GM23338 (cell line): ENCODE measurements around the gene KCNAB3. TPM values are rescaled to one million over a fixed set of nuclear protein-coding genes. Genes with fewer than 3 reads are reported as not detected.

Experiments
- ATAC-seq: fragments of 200-7000 bp; cut with Tn5 transposase; 3 replicates; pipeline ENCODE4 v1.9.1; 2020
- DNase-seq: peaks from one replicate; pipeline ENCODE4 v3.0.0-alpha.2; 2015; ENCODE audit warnings: low spot score
- H2AFZ ChIP-seq: fragments of 200-600 bp; sonication (generic); 2 replicates; pipeline ENCODE4 v1.8.0; 2016; ENCODE audit warnings: antibody characterized with exemption, mild to moderate bottlenecking, moderate library complexity
- H3F3A ChIP-seq: fragments of 200-600 bp; sonication (generic); replicated peaks from 2 replicates; pipeline ENCODE4 v1.8.0; 2017; ENCODE audit warnings: antibody characterized with exemption, mixed run types, low read depth
- H3K27ac ChIP-seq: fragments of 200-600 bp; sonication (generic); 2 replicates; pipeline ENCODE4 v1.6.1; 2016; ENCODE audit warnings: low read depth
- H3K27me3 ChIP-seq: fragments of 200-600 bp; sonication (generic); 2 replicates; pipeline ENCODE4 v1.8.0; 2016; ENCODE audit warnings: mild to moderate bottlenecking, mixed run types, moderate library complexity; ENCODE audit not compliant: insufficient read depth
- H3K36me3 ChIP-seq: fragments of 200-600 bp; sonication (generic); 2 replicates; pipeline ENCODE4 v1.8.0; 2016; ENCODE audit warnings: mild to moderate bottlenecking; ENCODE audit not compliant: insufficient read depth
- H3K4me1 ChIP-seq: fragments of 200-600 bp; sonication (generic); 2 replicates; pipeline ENCODE4 v1.8.0; 2016; ENCODE audit warnings: mild to moderate bottlenecking, moderate library complexity; ENCODE audit not compliant: insufficient read depth
- H3K4me2 ChIP-seq: fragments of 200-600 bp; sonication (generic); 2 replicates; pipeline ENCODE4 v1.7.1; 2017; ENCODE audit warnings: mixed run types
- H3K4me3 ChIP-seq: fragments of 200-600 bp; sonication (generic); 2 replicates; pipeline ENCODE4 v1.6.1; 2016; ENCODE audit warnings: mixed run types
- H3K79me2 ChIP-seq: fragments of 200-600 bp; sonication (generic); replicated peaks from 2 replicates; pipeline ENCODE4 v1.8.0; 2017; ENCODE audit warnings: mild to moderate bottlenecking; ENCODE audit not compliant: insufficient read depth
- H3K9me2 ChIP-seq: fragments of 200-600 bp; sonication (generic); 2 replicates; pipeline ENCODE4 v1.8.0; 2017; ENCODE audit not compliant: insufficient read depth
- H4K20me1 ChIP-seq: fragments of 200-600 bp; sonication (generic); replicated peaks from 2 replicates; pipeline ENCODE4 v1.8.0; 2017; ENCODE audit warnings: mild to moderate bottlenecking; ENCODE audit not compliant: insufficient read depth
- H3K27ac Mint-ChIP-seq: 2 replicates; pipeline ENCODE4 v1.8.0; 2020; ENCODE audit warnings: inconsistent platforms, mild to moderate bottlenecking, moderate library complexity, mixed read lengths
- H3K27me3 Mint-ChIP-seq: 3 replicates; pipeline ENCODE4 v1.8.0; 2022; ENCODE audit warnings: low read depth, mild to moderate bottlenecking, moderate library complexity, mixed read lengths, inconsistent platforms; ENCODE audit not compliant: insufficient read depth, poor library complexity
- H3K36me3 Mint-ChIP-seq: 3 replicates; pipeline ENCODE4 v1.8.0; 2021; ENCODE audit warnings: low read depth, mild to moderate bottlenecking, inconsistent platforms, moderate library complexity, mixed read lengths
- H3K4me1 Mint-ChIP-seq: 3 replicates; pipeline ENCODE4 v1.8.0; 2020; ENCODE audit warnings: mild to moderate bottlenecking, inconsistent platforms, mixed read lengths
- H3K4me3 Mint-ChIP-seq: 3 replicates; pipeline ENCODE4 v1.8.0; 2021; ENCODE audit warnings: moderate library complexity, mild to moderate bottlenecking, inconsistent platforms, mixed read lengths
- H3K9me3 Mint-ChIP-seq: 3 replicates; pipeline ENCODE4 v1.8.0; 2020; ENCODE audit warnings: moderate library complexity, mild to moderate bottlenecking, inconsistent platforms, mixed read lengths
- CREB1 ChIP-seq: fragments of 250-450 bp; sonication (Bioruptor Pico); IDR thresholded peaks from 2 replicates; pipeline ENCODE4 v1.5.0; 2020; ENCODE audit warnings: low read depth, mild to moderate bottlenecking, moderate library complexity
- ETS1 ChIP-seq: IDR thresholded peaks from 2 replicates; pipeline ENCODE4 v1.6.1; 2016; ENCODE audit warnings: antibody characterized with exemption
- EZH2 ChIP-seq: fragments of 200-600 bp; sonication (generic); IDR thresholded peaks from one replicate; pipeline ENCODE4 v1.8.0; 2017; ENCODE audit warnings: antibody characterized with exemption, mild to moderate bottlenecking, low read depth; ENCODE audit not compliant: unreplicated experiment
- EZH2phosphoT487 ChIP-seq: fragments of 200-600 bp; sonication (generic); IDR thresholded peaks from one replicate; pipeline ENCODE4 v1.8.1; 2018; ENCODE audit warnings: antibody characterized with exemption; ENCODE audit not compliant: unreplicated experiment
- JUNB ChIP-seq: IDR thresholded peaks from one replicate; pipeline ENCODE4 v1.6.1; 2016; ENCODE audit warnings: antibody characterized with exemption; ENCODE audit not compliant: unreplicated experiment
- NANOG ChIP-seq: IDR thresholded peaks from 2 replicates; pipeline ENCODE4 v1.6.1; 2016; ENCODE audit warnings: antibody characterized with exemption, borderline replicate concordance
- POLR2AphosphoS5 ChIP-seq: IDR thresholded peaks from 2 replicates; pipeline ENCODE4 v1.6.1; 2016; ENCODE audit warnings: antibody characterized with exemption, low read depth
- STAT1 ChIP-seq: IDR thresholded peaks from one replicate; pipeline ENCODE4 v1.6.1; 2016; ENCODE audit warnings: antibody characterized with exemption; ENCODE audit not compliant: unreplicated experiment
- ZNF114 ChIP-seq: fragments of 250-450 bp; sonication (Bioruptor Pico); IDR thresholded peaks from 2 replicates; pipeline ENCODE4 v1.5.0; 2020; ENCODE audit warnings: mild to moderate bottlenecking, moderate library complexity
- ZNF331 ChIP-seq: fragments of 250-450 bp; sonication (Bioruptor Pico); IDR thresholded peaks from 2 replicates; pipeline ENCODE4 v1.5.0; 2020; ENCODE audit warnings: low read depth, mild to moderate bottlenecking, moderate library complexity
- polyA plus RNA-seq: library from polyadenylated mRNA; unstranded; fragments of >200 nt; fragmentation: Nextera tagmentation; extraction: Ambion mirVana; gene quantifications from 2 replicates; pipeline ENCODE4 v1.2.1, GENCODE V29; 2016
- total RNA-seq: library from RNA; depleted of rRNA; stranded (reverse); fragments of >200 nt; shearing (Covaris generic); gene quantifications from 2 replicates; pipeline ENCODE4 v1.2.3, GENCODE V29; 2014
- TF ChIP-seq, protein P1 (sequence below), 2 experiments: fragments of 200-600 bp in 1 of 2; sonication (generic) in 1 of 2; conservative IDR thresholded peaks; 2 replicates each; pipeline versions ENCODE4 v1.5.1 to v1.6.1; 2016 to 2017; ENCODE audit warnings: antibody characterized with exemption in 2 of 2, low read depth in 2 of 2, mild to moderate bottlenecking in 2 of 2, moderate library complexity in 1 of 2
- TF ChIP-seq, protein P2 (sequence below): IDR thresholded peaks from one replicate; pipeline ENCODE4 v1.6.1; 2018; ENCODE audit warnings: antibody characterized with exemption; ENCODE audit not compliant: unreplicated experiment
- TF ChIP-seq, protein P3 (sequence below): fragments of 250-450 bp; sonication (Bioruptor Pico); IDR thresholded peaks from 2 replicates; pipeline ENCODE4 v1.5.0; 2020; ENCODE audit warnings: mild to moderate bottlenecking, moderate library complexity

The KCNAB3 gene
- total and polyA plus RNA-seq, 2 experiments from 2014 or later, result 0.45 to 1.0 TPM

DNA sequence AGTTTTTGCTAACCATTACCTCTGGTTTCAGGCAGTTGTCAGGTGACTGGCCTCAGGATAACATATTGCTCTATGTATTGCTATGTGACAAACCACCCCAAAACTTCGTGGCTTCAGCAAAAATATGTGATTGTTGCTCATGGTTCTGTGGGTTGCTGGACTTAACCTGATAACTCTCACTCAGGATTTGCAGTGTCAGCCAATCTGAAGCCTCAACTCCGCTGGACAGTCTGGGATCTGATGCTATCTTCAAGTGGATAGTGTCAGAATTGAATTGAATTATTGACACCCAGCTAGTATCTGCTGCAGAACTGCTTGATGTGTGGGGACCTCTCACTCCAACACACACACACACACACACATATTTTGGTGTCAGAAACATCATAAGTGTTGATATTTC, 38.1 kb upstream of the KCNAB3 start:
- H3K36me3 ChIP-seq, result no peaks in the 10 kb centered on the region
- no peak overlapping the region for H3K4me3 ChIP-seq
- no peaks in the 10 kb centered on the region for H3K27me3 ChIP-seq
- TF ChIP-seq NANOG, result no peak
- TF ChIP-seq, protein P1, sequence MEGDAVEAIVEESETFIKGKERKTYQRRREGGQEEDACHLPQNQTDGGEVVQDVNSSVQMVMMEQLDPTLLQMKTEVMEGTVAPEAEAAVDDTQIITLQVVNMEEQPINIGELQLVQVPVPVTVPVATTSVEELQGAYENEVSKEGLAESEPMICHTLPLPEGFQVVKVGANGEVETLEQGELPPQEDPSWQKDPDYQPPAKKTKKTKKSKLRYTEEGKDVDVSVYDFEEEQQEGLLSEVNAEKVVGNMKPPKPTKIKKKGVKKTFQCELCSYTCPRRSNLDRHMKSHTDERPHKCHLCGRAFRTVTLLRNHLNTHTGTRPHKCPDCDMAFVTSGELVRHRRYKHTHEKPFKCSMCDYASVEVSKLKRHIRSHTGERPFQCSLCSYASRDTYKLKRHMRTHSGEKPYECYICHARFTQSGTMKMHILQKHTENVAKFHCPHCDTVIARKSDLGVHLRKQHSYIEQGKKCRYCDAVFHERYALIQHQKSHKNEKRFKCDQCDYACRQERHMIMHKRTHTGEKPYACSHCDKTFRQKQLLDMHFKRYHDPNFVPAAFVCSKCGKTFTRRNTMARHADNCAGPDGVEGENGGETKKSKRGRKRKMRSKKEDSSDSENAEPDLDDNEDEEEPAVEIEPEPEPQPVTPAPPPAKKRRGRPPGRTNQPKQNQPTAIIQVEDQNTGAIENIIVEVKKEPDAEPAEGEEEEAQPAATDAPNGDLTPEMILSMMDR (conservative IDR thresholded peaks at IDR 0.05; ENCODE audit: low read depth in 2 of 2), result no peak
- no peak for TF ChIP-seq ETS1
- TF ChIP-seq, protein P2, sequence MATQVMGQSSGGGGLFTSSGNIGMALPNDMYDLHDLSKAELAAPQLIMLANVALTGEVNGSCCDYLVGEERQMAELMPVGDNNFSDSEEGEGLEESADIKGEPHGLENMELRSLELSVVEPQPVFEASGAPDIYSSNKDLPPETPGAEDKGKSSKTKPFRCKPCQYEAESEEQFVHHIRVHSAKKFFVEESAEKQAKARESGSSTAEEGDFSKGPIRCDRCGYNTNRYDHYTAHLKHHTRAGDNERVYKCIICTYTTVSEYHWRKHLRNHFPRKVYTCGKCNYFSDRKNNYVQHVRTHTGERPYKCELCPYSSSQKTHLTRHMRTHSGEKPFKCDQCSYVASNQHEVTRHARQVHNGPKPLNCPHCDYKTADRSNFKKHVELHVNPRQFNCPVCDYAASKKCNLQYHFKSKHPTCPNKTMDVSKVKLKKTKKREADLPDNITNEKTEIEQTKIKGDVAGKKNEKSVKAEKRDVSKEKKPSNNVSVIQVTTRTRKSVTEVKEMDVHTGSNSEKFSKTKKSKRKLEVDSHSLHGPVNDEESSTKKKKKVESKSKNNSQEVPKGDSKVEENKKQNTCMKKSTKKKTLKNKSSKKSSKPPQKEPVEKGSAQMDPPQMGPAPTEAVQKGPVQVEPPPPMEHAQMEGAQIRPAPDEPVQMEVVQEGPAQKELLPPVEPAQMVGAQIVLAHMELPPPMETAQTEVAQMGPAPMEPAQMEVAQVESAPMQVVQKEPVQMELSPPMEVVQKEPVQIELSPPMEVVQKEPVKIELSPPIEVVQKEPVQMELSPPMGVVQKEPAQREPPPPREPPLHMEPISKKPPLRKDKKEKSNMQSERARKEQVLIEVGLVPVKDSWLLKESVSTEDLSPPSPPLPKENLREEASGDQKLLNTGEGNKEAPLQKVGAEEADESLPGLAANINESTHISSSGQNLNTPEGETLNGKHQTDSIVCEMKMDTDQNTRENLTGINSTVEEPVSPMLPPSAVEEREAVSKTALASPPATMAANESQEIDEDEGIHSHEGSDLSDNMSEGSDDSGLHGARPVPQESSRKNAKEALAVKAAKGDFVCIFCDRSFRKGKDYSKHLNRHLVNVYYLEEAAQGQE, result no peak
- TF ChIP-seq JUNB, result no peak
- TF ChIP-seq, protein P3, sequence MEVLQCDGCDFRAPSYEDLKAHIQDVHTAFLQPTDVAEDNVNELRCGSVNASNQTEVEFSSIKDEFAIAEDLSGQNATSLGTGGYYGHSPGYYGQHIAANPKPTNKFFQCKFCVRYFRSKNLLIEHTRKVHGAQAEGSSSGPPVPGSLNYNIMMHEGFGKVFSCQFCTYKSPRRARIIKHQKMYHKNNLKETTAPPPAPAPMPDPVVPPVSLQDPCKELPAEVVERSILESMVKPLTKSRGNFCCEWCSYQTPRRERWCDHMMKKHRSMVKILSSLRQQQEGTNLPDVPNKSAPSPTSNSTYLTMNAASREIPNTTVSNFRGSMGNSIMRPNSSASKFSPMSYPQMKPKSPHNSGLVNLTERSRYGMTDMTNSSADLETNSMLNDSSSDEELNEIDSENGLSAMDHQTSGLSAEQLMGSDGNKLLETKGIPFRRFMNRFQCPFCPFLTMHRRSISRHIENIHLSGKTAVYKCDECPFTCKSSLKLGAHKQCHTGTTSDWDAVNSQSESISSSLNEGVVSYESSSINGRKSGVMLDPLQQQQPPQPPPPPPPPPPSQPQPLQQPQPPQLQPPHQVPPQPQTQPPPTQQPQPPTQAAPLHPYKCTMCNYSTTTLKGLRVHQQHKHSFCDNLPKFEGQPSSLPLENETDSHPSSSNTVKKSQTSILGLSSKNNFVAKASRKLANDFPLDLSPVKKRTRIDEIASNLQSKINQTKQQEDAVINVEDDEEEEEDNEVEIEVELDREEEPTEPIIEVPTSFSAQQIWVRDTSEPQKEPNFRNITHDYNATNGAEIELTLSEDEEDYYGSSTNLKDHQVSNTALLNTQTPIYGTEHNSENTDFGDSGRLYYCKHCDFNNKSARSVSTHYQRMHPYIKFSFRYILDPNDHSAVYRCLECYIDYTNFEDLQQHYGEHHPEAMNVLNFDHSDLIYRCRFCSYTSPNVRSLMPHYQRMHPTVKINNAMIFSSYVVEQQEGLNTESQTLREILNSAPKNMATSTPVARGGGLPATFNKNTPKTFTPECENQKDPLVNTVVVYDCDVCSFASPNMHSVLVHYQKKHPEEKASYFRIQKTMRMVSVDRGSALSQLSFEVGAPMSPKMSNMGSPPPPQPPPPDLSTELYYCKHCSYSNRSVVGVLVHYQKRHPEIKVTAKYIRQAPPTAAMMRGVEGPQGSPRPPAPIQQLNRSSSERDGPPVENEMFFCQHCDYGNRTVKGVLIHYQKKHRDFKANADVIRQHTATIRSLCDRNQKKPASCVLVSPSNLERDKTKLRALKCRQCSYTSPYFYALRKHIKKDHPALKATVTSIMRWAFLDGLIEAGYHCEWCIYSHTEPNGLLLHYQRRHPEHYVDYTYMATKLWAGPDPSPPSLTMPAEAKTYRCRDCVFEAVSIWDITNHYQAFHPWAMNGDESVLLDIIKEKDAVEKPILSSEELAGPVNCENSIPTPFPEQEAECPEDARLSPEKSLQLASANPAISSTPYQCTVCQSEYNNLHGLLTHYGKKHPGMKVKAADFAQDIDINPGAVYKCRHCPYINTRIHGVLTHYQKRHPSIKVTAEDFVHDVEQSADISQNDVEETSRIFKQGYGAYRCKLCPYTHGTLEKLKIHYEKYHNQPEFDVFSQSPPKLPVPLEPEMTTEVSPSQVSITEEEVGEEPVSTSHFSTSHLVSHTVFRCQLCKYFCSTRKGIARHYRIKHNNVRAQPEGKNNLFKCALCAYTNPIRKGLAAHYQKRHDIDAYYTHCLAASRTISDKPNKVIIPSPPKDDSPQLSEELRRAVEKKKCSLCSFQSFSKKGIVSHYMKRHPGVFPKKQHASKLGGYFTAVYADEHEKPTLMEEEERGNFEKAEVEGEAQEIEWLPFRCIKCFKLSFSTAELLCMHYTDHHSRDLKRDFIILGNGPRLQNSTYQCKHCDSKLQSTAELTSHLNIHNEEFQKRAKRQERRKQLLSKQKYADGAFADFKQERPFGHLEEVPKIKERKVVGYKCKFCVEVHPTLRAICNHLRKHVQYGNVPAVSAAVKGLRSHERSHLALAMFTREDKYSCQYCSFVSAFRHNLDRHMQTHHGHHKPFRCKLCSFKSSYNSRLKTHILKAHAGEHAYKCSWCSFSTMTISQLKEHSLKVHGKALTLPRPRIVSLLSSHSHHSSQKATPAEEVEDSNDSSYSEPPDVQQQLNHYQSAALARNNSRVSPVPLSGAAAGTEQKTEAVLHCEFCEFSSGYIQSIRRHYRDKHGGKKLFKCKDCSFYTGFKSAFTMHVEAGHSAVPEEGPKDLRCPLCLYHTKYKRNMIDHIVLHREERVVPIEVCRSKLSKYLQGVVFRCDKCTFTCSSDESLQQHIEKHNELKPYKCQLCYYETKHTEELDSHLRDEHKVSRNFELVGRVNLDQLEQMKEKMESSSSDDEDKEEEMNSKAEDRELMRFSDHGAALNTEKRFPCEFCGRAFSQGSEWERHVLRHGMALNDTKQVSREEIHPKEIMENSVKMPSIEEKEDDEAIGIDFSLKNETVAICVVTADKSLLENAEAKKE, result no peak
- TF ChIP-seq EZH2, result no peak
- no peak for TF ChIP-seq ZNF331
- no peak for TF ChIP-seq POLR2AphosphoS5
- TF ChIP-seq CREB1 (CRISPR knock-in tag), result no peak
- no peak for TF ChIP-seq ZNF114 (CRISPR knock-in tag)
- TF ChIP-seq STAT1, result no peak
- no peak for TF ChIP-seq EZH2phosphoT487
- DNase-seq (no peak), ATAC-seq (no peak)
- no peaks in the 10 kb centered on the region for H3K9me3 Mint-ChIP-seq
- peaks cover 4% of the 10 kb centered on the region; the same call in 1 of the 2 replicates for H3K4me1 ChIP-seq
- no peak overlapping the region for H3K4me2 ChIP-seq
- no peaks in the 10 kb centered on the region for H3K9me2 ChIP-seq
- H4K20me1 ChIP-seq, result no peaks in the 10 kb centered on the region
- no peak overlapping the region for H3K27ac Mint-ChIP-seq
- H3K36me3 Mint-ChIP-seq, result no peaks in the 10 kb centered on the region
- peaks cover 4% of the 10 kb centered on the region; the same call in 1 of the 3 replicates for H3K4me1 Mint-ChIP-seq
- no peak overlapping the region for H3K4me3 Mint-ChIP-seq
- H3K27me3 Mint-ChIP-seq, result peaks cover 9% of the 10 kb centered on the region
- no peak overlapping the region for H3K27ac ChIP-seq
- H2AFZ ChIP-seq, result 0 out of 2 replicates have a peak overlapping the region, but pooled peaks have one; percentile 43
- no peaks in the 10 kb centered on the region for H3K79me2 ChIP-seq
- no peaks in the 10 kb centered on the region for H3F3A ChIP-seq
